ENCODE results near the gene ATP10A.

- TF ChIP-seq ZNF70 (CRISPR knock-in tag; IDR thresholded peaks at IDR 0.05) (no peak), CREB5 (CRISPR knock-in tag; IDR thresholded peaks at IDR 0.05; ENCODE audit: low read depth) (no peak), ZNF8 (CRISPR knock-in tag; IDR thresholded peaks at IDR 0.05) (no peak), ARNTL (CRISPR knock-in tag; IDR thresholded peaks at IDR 0.05; ENCODE audit: borderline replicate concordance, low read depth) (no peak), RARB (CRISPR knock-in tag; IDR thresholded peaks at IDR 0.05) (no peak), CSDC2 (CRISPR knock-in tag; IDR thresholded peaks at IDR 0.05) (no peak), PPARA (CRISPR knock-in tag; IDR thresholded peaks at IDR 0.05; ENCODE audit: borderline replicate concordance) (no peak), ZFP3 (CRISPR knock-in tag; IDR thresholded peaks at IDR 0.05) (no peak), CSRNP3 (CRISPR knock-in tag; IDR thresholded peaks at IDR 0.05) (no peak)
Measured at GRCh38 chr15:25905140-25905539, 42.0 kb upstream of the ATP10A start.
